ENCODE data around the gene BMPR1B.

DNA sequence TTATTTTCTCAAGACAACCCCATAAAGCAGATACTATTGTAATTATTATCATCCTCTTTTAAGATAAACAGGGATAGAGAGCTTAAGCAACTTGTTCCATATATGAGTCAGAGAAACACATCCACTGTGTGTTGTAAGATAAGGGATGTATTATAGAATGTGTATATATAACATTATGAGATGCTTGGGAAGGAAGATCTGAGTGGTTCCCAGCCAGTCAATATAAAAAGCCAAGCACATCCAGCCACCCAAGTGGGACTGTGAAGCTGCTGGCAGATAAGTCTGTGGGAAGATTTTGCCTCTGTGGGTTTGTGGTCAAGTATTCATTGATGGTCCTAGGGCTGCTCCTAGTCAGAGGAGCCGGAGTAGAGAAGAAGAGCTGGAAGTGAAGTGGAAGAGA lies 16.5 kb upstream of the BMPR1B start:
- TF ChIP-seq ZNF350 (tag by site-specific recombination; IDR thresholded peaks at IDR 0.05) (no peak), IKZF3 (tag by site-specific recombination; IDR thresholded peaks at IDR 0.05) (no peak), ZNF660 (tag by site-specific recombination; IDR thresholded peaks at IDR 0.05) (no peak), ZNF623 (tag by site-specific recombination; IDR thresholded peaks at IDR 0.05) (no peak), ZFP41 (tag by site-specific recombination; IDR thresholded peaks at IDR 0.05; ENCODE audit: borderline replicate concordance) (no peak), ZNF76 (tag by site-specific recombination; IDR thresholded peaks at IDR 0.05; ENCODE audit: borderline replicate concordance, low read depth) (no peak)
- TF ChIP-seq, protein P1, sequence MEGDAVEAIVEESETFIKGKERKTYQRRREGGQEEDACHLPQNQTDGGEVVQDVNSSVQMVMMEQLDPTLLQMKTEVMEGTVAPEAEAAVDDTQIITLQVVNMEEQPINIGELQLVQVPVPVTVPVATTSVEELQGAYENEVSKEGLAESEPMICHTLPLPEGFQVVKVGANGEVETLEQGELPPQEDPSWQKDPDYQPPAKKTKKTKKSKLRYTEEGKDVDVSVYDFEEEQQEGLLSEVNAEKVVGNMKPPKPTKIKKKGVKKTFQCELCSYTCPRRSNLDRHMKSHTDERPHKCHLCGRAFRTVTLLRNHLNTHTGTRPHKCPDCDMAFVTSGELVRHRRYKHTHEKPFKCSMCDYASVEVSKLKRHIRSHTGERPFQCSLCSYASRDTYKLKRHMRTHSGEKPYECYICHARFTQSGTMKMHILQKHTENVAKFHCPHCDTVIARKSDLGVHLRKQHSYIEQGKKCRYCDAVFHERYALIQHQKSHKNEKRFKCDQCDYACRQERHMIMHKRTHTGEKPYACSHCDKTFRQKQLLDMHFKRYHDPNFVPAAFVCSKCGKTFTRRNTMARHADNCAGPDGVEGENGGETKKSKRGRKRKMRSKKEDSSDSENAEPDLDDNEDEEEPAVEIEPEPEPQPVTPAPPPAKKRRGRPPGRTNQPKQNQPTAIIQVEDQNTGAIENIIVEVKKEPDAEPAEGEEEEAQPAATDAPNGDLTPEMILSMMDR (tag by site-specific recombination; IDR thresholded peaks at IDR 0.05): no peak

All from HEK293 (cell line).